Stimulated activated naive B cell treated with anti-CD40 and anti-IgM and Interleukin-4, amounts not matched to agents 10 μg/mL and 1 μg/mL and 100 μg/mL, for 72 hours (primary cell): ENCODE results near the gene ENG.

Experiments
- ATAC-seq, 2 donors: fragments of 150-1000 bp; cut with Tn5 transposase; replicated peaks; 2 replicates each; pipeline ENCODE4 v1.10.0; 2021; ENCODE audit warnings: moderate library complexity in 1 of 2
- DNase-seq: peaks from one replicate; pipeline ENCODE4 v3.0.0; 2021
- H3K27ac Mint-ChIP-seq: one replicate; pipeline ENCODE4 v1.8.0; 2022; ENCODE audit warnings: mild to moderate bottlenecking, mixed read lengths
- H3K27me3 Mint-ChIP-seq, 2 donors: one replicate each; pipeline ENCODE4 v1.8.0; 2022; ENCODE audit warnings: mixed read lengths in 2 of 2
- H3K36me3 Mint-ChIP-seq, 2 donors: one replicate each; pipeline ENCODE4 v1.8.0; 2022; ENCODE audit warnings: mixed read lengths in 2 of 2, mild to moderate bottlenecking in 1 of 2
- H3K4me1 Mint-ChIP-seq, 2 donors: one replicate each; pipeline ENCODE4 v1.8.0; 2022; ENCODE audit warnings: mixed read lengths in 2 of 2, mild to moderate bottlenecking in 1 of 2
- H3K4me3 Mint-ChIP-seq, 2 donors: one replicate each; pipeline ENCODE4 v1.8.0; 2022; ENCODE audit warnings: mild to moderate bottlenecking in 2 of 2, mixed read lengths in 2 of 2, moderate library complexity in 1 of 2
- H3K9me3 Mint-ChIP-seq, 2 donors: one replicate each; pipeline ENCODE4 v1.8.0; 2022; ENCODE audit warnings: mixed read lengths in 2 of 2, mild to moderate bottlenecking in 1 of 2

Gene ENG

GRCh38 chr9:127773272-127773671, 81.2 kb downstream of the ENG start:
- H3K9me3 Mint-ChIP-seq, result no peaks in the 10 kb centered on the region
- no peak overlapping the region for H3K27ac Mint-ChIP-seq
- H3K4me3 Mint-ChIP-seq, result no peak overlapping the region

GRCh38 chr9:127772603-127773002, 81.9 kb downstream of the ENG start:
- no peak overlapping the region for H3K27ac Mint-ChIP-seq
- H3K4me1 Mint-ChIP-seq, result peaks cover 40 to 67% of the 10 kb centered on the region in 2 donors
- H3K27me3 Mint-ChIP-seq, result no peaks in the 10 kb centered on the region
- no peak for ATAC-seq
- no peaks in the 10 kb centered on the region for H3K9me3 Mint-ChIP-seq
- no peak for DNase-seq
- H3K36me3 Mint-ChIP-seq, result peaks cover 35 to 47% of the 10 kb centered on the region in 2 donors
- no peak overlapping the region for H3K4me3 Mint-ChIP-seq

More at GRCh38 chr9:127773272-127773671, 81.2 kb downstream of the ENG start:
- Mint-ChIP-seq H3K27me3 (no peaks in the 10 kb centered on the region), H3K36me3 (peaks cover 36 to 49% of the 10 kb centered on the region in 2 donors), H3K4me1 (peaks cover 41 to 69% of the 10 kb centered on the region in 2 donors)
- no peak for DNase-seq
- no peak for ATAC-seq

- Mint-ChIP-seq H3K27ac (peak overlapping the region; percentile 95), H3K36me3 (peaks cover 41 to 47% of the 10 kb centered on the region in 2 donors), H3K27me3 (no peaks in the 10 kb centered on the region), H3K9me3 (no peaks in the 10 kb centered on the region), H3K4me1 (peaks cover 44 to 70% of the 10 kb centered on the region in 2 donors), H3K4me3 (peak overlapping the region; percentile 92 to 99)
- DNase-seq (no peak), ATAC-seq (no peak)
Measured at GRCh38 chr9:127771570-127772189, 82.8 kb downstream of the ENG start.

- peak; percentile 91 to 92 for ATAC-seq
- peaks cover 45 to 70% of the 10 kb centered on the region in 2 donors for H3K4me1 Mint-ChIP-seq
- peak; percentile 97 for DNase-seq
- H3K27ac Mint-ChIP-seq, result peak overlapping the region; percentile 95
- H3K27me3 Mint-ChIP-seq, result no peaks in the 10 kb centered on the region
- peak overlapping the region; percentile 92 to 99 for H3K4me3 Mint-ChIP-seq
- H3K36me3 Mint-ChIP-seq, result peaks cover 42 to 48% of the 10 kb centered on the region in 2 donors
- no peaks in the 10 kb centered on the region for H3K9me3 Mint-ChIP-seq
Measured at GRCh38 chr9:127770905-127771569, 83.4 kb downstream of the ENG start.

- H3K36me3 Mint-ChIP-seq, result peaks cover 45 to 52% of the 10 kb centered on the region in 2 donors
- no peaks in the 10 kb centered on the region for H3K27me3 Mint-ChIP-seq
- H3K4me3 Mint-ChIP-seq, result peak overlapping the region; percentile 92 to 99
- H3K4me1 Mint-ChIP-seq, result peaks cover 45 to 75% of the 10 kb centered on the region in 2 donors
- no peak for ATAC-seq
- no peaks in the 10 kb centered on the region for H3K9me3 Mint-ChIP-seq
- peak overlapping the region; percentile 95 for H3K27ac Mint-ChIP-seq
- no peak for DNase-seq
Measured at GRCh38 chr9:127770583-127770904, 83.9 kb downstream of the ENG start.

GRCh38 chr9:127769929-127770582, 84.4 kb downstream of the ENG start:
- Mint-ChIP-seq H3K27ac (peak overlapping the region; percentile 95), H3K36me3 (peaks cover 50 to 57% of the 10 kb centered on the region in 2 donors), H3K9me3 (no peaks in the 10 kb centered on the region), H3K4me3 (peak overlapping the region; percentile 92 to 99), H3K27me3 (no peaks in the 10 kb centered on the region), H3K4me1 (peaks cover 49 to 80% of the 10 kb centered on the region in 2 donors)
- ATAC-seq (no peak), DNase-seq (no peak)

- DNase-seq, result no peak
- peak overlapping the region; percentile 5 to 27 for H3K4me3 Mint-ChIP-seq
- peaks cover 54 to 61% of the 10 kb centered on the region in 2 donors for H3K36me3 Mint-ChIP-seq
- H3K27me3 Mint-ChIP-seq, result no peaks in the 10 kb centered on the region
- no peaks in the 10 kb centered on the region for H3K9me3 Mint-ChIP-seq
- peak overlapping the region; percentile 88 for H3K27ac Mint-ChIP-seq
- peaks cover 54 to 86% of the 10 kb centered on the region in 2 donors for H3K4me1 Mint-ChIP-seq
- ATAC-seq, result no peak
Measured at GRCh38 chr9:127769101-127769500, 85.4 kb downstream of the ENG start.

- Mint-ChIP-seq H3K4me1 (peaks cover 55 to 86% of the 10 kb centered on the region in 2 donors), H3K27me3 (no peaks in the 10 kb centered on the region), H3K27ac (peak overlapping the region; percentile 88), H3K36me3 (peaks cover 54 to 61% of the 10 kb centered on the region in 2 donors), H3K4me3 (peak overlapping the region; percentile 5 to 27), H3K9me3 (no peaks in the 10 kb centered on the region)
- ATAC-seq (no peak), DNase-seq (no peak)
Measured at GRCh38 chr9:127768698-127769097, 85.8 kb downstream of the ENG start.

GRCh38 chr9:127767909-127768331, 86.5 kb downstream of the ENG start:
- Mint-ChIP-seq H3K4me3 (no peak overlapping the region), H3K9me3 (no peaks in the 10 kb centered on the region), H3K4me1 (peaks cover 58 to 88% of the 10 kb centered on the region in 2 donors), H3K27me3 (no peaks in the 10 kb centered on the region), H3K36me3 (peaks cover 58 to 68% of the 10 kb centered on the region in 2 donors), H3K27ac (peak overlapping the region; percentile 95)
- ATAC-seq (no peak), DNase-seq (no peak)

- Mint-ChIP-seq H3K4me1 (peaks cover 63 to 92% of the 10 kb centered on the region in 2 donors), H3K27me3 (no peaks in the 10 kb centered on the region), H3K9me3 (no peaks in the 10 kb centered on the region), H3K4me3 (peak overlapping the region in 1 of 2 donors; percentile 32), H3K27ac (peak overlapping the region; percentile 95), H3K36me3 (peaks cover 63 to 73% of the 10 kb centered on the region in 2 donors)
- no peak for ATAC-seq
- no peak for DNase-seq
Measured at GRCh38 chr9:127767410-127767809, 87.0 kb downstream of the ENG start.

GRCh38 chr9:127765418-127765817, 89.0 kb downstream of the ENG start:
- Mint-ChIP-seq H3K27ac (peak overlapping the region; percentile 73), H3K27me3 (no peaks in the 10 kb centered on the region), H3K4me1 (peaks cover 59 to 82% of the 10 kb centered on the region in 2 donors), H3K9me3 (no peaks in the 10 kb centered on the region), H3K4me3 (no peak overlapping the region), H3K36me3 (peaks cover 65 to 72% of the 10 kb centered on the region in 2 donors)
- ATAC-seq, result no peak
- DNase-seq, result no peak
